HFFc6 (cell line): ENCODE data around the gene PTH1R. TPM values are rescaled to one million over a fixed set of nuclear protein-coding genes. Genes with fewer than 3 reads are reported as not detected.

Experiments
- DNase-seq: peaks from one replicate; pipeline ENCODE4 v3.0.0-alpha.2; 2018
- H3K27ac Mint-ChIP-seq: 2 replicates; pipeline ENCODE4 v1.8.0; 2020; ENCODE audit warnings: mild to moderate bottlenecking, mixed read lengths
- H3K27me3 Mint-ChIP-seq: 2 replicates; pipeline ENCODE4 v1.8.0; 2021; ENCODE audit warnings: mild to moderate bottlenecking, moderate library complexity, mixed read lengths; ENCODE audit not compliant: insufficient read depth
- H3K36me3 Mint-ChIP-seq: 2 replicates; pipeline ENCODE4 v1.8.0; 2021; ENCODE audit warnings: low read depth, mixed read lengths
- H3K4me1 Mint-ChIP-seq: 2 replicates; pipeline ENCODE4 v1.8.0; 2020; ENCODE audit warnings: low read depth, mixed read lengths
- H3K4me3 Mint-ChIP-seq: 2 replicates; pipeline ENCODE4 v1.8.0; 2020; ENCODE audit warnings: mild to moderate bottlenecking, moderate library complexity, mixed read lengths
- H3K9me3 Mint-ChIP-seq: 2 replicates; pipeline ENCODE4 v1.8.0; 2020; ENCODE audit warnings: mild to moderate bottlenecking, mixed read lengths
- total RNA-seq, 6 experiments: library from RNA; stranded (reverse); fragmentation: NEBNext Ultra II Directional; extraction: Animal tissue kit (Norgen Biotek cat#: 25700); gene quantifications; 2 replicates in 1 of 6; 3 replicates in 5 of 6; pipeline ENCODE4 v1.2.3, GENCODE V29; 2021
- TF ChIP-seq, protein P1 (sequence below): fragments of 200-600 bp; sonication (generic); IDR thresholded peaks from 2 replicates; pipeline ENCODE4 v1.5.0; 2021; ENCODE audit warnings: antibody characterized with exemption, mild to moderate bottlenecking

The PTH1R gene
- total RNA-seq, 6 experiments from 2014 or later: 0.09 to 1.4 (median 0.85) TPM; not detected in 1

DNA sequence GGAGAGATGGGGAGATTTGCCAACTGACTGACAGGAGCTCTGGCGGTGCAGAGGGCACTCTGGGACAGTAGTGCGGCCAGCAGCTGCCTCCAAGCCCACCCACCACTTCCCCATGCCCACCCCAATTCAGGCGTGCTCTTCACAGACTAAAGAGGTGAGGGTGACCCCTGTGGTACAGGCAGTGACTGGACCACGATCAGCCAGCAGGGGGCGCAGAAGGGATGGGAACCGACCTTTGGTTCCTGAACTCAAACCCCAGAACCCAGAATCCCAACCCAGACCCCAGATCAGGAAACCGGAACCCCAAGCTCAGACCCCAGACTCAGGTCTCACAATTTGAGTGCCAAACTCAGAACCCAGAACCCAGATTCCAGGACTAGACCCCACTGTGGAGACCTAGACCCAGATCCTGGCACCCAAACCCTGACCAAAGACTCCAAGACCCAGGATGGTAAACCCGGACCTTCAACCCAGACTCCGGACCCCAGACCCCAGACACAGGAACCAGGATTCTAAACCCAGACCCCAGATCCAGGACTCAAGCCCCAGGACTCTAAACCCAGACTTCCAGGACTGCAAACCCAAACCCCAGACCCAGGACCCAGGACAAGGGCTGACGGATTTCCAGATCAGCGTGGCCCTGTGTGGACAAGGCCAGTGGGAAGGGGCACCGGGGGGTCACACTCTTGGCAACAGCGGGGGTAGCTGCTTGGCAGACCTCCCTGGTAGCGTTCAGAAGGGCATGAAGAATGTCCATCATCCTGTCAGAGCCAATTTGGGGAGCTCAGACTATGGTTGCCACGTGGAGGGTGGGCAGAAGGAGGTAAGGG, 10.6 kb upstream of the PTH1R start:
- Mint-ChIP-seq H3K27me3 (peaks cover 23% of the 10 kb centered on the region), H3K4me1 (no peaks in the 10 kb centered on the region), H3K27ac (no peak overlapping the region), H3K9me3 (no peaks in the 10 kb centered on the region), H3K4me3 (no peak overlapping the region), H3K36me3 (no peaks in the 10 kb centered on the region)
- TF ChIP-seq, protein P1, sequence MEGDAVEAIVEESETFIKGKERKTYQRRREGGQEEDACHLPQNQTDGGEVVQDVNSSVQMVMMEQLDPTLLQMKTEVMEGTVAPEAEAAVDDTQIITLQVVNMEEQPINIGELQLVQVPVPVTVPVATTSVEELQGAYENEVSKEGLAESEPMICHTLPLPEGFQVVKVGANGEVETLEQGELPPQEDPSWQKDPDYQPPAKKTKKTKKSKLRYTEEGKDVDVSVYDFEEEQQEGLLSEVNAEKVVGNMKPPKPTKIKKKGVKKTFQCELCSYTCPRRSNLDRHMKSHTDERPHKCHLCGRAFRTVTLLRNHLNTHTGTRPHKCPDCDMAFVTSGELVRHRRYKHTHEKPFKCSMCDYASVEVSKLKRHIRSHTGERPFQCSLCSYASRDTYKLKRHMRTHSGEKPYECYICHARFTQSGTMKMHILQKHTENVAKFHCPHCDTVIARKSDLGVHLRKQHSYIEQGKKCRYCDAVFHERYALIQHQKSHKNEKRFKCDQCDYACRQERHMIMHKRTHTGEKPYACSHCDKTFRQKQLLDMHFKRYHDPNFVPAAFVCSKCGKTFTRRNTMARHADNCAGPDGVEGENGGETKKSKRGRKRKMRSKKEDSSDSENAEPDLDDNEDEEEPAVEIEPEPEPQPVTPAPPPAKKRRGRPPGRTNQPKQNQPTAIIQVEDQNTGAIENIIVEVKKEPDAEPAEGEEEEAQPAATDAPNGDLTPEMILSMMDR: peak; percentile 96
- DNase-seq: peak; percentile 28

DNA sequence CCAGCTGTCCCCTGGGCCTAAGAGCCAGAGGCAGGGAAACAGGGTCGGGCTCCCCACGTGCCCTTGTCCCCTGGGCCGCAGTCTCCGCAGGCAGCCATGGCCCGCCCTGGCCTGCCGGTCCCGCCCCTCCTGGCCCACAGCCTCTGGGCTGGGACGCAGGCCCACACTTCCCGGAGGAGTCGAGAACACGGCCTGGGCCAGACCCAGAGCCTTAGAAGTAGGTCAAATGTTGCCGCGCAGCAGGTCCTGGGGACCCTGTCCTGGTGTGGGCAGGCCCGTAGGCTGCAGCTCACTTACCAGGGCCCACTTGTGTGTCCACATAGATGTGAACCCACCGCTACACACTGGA, 10.0 kb upstream of the PTH1R start:
- no peak for DNase-seq
- H3K27me3 Mint-ChIP-seq: peaks cover 23% of the 10 kb centered on the region
- H3K36me3 Mint-ChIP-seq: no peaks in the 10 kb centered on the region
- TF ChIP-seq, protein P1: no peak
- H3K27ac Mint-ChIP-seq: no peak overlapping the region
- H3K4me3 Mint-ChIP-seq: no peak overlapping the region
- no peaks in the 10 kb centered on the region for H3K4me1 Mint-ChIP-seq
- H3K9me3 Mint-ChIP-seq: no peaks in the 10 kb centered on the region

DNA sequence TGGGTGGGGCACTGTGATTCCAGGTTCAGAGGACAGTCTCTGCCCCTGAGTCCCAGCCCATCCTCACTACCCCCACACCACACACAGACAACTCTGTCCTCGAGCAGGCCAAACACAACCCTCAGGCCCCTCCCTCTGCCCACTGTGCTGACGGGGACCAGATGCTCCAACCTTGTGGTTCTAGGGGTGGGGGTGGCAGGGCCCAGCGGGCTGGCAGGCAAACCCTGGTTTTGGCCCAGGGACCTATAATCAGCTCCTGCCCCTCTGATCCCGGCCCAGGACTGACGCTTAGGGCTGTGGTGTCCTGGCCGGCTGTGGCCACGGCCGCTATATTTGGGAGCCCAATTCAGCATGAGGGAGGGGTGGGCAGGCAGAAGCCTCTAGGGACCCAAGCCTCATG, 9.2 kb upstream of the PTH1R start:
- Mint-ChIP-seq H3K27ac (no peak overlapping the region), H3K9me3 (no peaks in the 10 kb centered on the region), H3K4me3 (no peak overlapping the region), H3K4me1 (no peaks in the 10 kb centered on the region), H3K36me3 (no peaks in the 10 kb centered on the region), H3K27me3 (peaks cover 29% of the 10 kb centered on the region)
- TF ChIP-seq, protein P1: no peak
- no peak for DNase-seq

DNA sequence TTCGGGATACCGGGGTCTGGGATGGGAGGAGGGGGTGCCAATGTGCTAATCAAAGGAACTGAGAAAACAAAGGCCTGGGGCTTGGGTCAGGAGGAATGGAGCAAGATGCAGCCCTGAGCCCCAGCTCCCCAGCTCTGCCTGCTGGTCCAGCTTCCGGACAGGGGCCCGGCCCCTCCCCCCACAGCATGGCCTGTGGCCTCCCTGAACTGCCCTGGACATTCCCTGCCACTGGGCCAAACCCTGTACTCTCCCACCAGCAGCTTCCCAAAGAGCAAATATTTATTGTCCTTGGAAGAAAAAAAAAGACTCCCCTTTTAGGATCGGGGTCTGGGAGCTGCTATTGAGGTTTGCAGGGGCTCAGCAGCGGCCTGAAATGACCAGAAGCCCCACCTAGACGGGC, 8.6 kb upstream of the PTH1R start:
- Mint-ChIP-seq H3K27me3 (peaks cover 29% of the 10 kb centered on the region), H3K27ac (no peak overlapping the region), H3K4me3 (no peak overlapping the region), H3K36me3 (no peaks in the 10 kb centered on the region), H3K4me1 (peaks cover 2% of the 10 kb centered on the region; the same call in 1 of the 2 replicates), H3K9me3 (no peaks in the 10 kb centered on the region)
- DNase-seq: no peak
- TF ChIP-seq, protein P1: no peak

DNA sequence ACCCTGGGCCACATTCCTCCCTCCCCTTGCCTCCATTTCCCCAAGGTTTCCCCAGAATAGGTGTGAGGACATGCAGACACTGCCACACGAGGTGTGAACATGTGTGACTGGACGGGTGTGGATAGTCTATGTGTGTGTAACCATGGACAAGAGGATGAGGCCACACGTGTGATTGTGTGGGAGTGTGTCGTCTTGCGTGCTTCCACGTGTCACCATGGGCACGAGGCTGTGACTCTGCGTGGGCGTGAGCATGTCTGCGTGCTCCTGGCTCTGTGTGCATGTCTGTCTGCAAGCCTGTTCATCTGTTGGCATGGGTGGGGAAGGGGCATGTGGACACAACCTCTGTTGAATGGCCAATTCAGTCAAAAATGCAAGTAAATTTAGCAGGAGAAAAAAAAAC, 8.1 kb upstream of the PTH1R start:
- TF ChIP-seq, protein P1: no peak
- H3K9me3 Mint-ChIP-seq: no peaks in the 10 kb centered on the region
- peaks cover 27% of the 10 kb centered on the region for H3K27me3 Mint-ChIP-seq
- no peaks in the 10 kb centered on the region for H3K36me3 Mint-ChIP-seq
- peaks cover 7% of the 10 kb centered on the region; the same call in 1 of the 2 replicates for H3K4me1 Mint-ChIP-seq
- no peak for DNase-seq
- H3K4me3 Mint-ChIP-seq: no peak overlapping the region
- no peak overlapping the region for H3K27ac Mint-ChIP-seq
